ENCODE results near the gene EID3.

GRCh38 chr12:104345234-104346066 lies 41.9 kb downstream of the EID3 start:
- TF ChIP-seq ZNF384 (IDR thresholded peaks at IDR 0.05) (no peak), PKNOX1 (IDR thresholded peaks at IDR 0.05) (no peak), FOXK2 (IDR thresholded peaks at IDR 0.05) (no peak), ELF4 (IDR thresholded peaks at IDR 0.05) (no peak), FOXM1 (IDR thresholded peaks at IDR 0.05; ENCODE audit: borderline replicate concordance) (no peak), SP1 (IDR thresholded peaks at IDR 0.05) (no peak), NFRKB (IDR thresholded peaks at IDR 0.05) (no peak), L3MBTL2 (conservative IDR thresholded peaks at IDR 0.05) (no peak), BHLHE40 (IDR thresholded peaks at IDR 0.05; ENCODE audit: borderline replicate concordance) (no peak), SUZ12 (IDR thresholded peaks at IDR 0.05) (no peak), CTBP1 (IDR thresholded peaks at IDR 0.05; ENCODE audit: borderline replicate concordance) (no peak), HDGF (IDR thresholded peaks at IDR 0.05; ENCODE audit: borderline replicate concordance) (no peak), ARNT (IDR thresholded peaks at IDR 0.05) (no peak)
